Stimulated activated CD4-positive, alpha-beta T cell treated with anti-CD3 and anti-CD28 coated beads, Interleukin-15, amount 100 ng/mL, for 48 hours (primary cell): ENCODE results near the gene ISOC1.

Experiments
- DNase-seq, 2 donors: peaks; one replicate each; pipeline ENCODE4 v3.0.0-alpha.2; 2020; ENCODE audit warnings: low read depth in 2 of 2

ISOC1 gene

DNA sequence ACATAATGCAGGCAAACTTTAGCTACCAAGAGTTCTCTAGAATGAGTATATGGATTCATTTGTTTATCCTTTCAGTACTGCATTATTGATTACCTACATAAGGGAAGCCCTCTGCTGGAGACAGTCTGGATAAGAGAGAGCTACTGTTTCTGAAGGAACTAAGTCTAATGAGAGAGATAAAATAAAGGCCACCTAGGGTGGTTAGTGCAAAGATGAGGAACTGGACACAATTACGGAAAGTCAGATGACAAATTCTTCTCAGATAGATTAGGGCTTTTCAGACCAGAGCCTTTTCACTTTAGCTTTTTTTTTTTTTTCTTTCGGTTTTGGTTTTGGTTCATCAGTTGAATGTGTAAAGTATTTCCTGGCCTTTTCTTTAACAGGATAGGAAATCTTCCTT, 31.3 kb downstream of the ISOC1 start:
- DNase-seq = no peak

DNA sequence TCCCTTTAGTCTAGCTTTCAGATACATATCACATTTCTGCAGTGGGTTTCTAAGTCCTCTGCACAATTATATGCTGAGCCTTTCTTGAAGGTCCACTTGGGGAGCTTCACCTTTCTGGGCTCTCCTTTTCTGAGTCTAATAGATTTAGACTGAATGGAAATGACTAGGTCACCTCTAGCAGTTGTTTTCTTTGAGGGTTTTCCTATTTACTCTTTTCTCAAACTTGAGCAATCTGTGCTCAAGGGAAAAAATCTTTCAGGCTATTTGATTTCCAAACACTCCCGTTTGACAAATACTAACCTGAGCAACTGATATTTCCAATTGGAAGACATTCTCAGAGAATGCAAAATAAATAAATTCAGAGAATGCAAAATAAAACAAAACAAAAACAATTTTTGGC, 39.0 kb downstream of the ISOC1 start:
- DNase-seq = no peak

GRCh38 chr5:129135633-129136032, 41.1 kb downstream of the ISOC1 start:
- no peak for DNase-seq

- no peak for DNase-seq
These were observed 43.1 kb downstream of the ISOC1 start for GRCh38 chr5:129137637-129138036.

GRCh38 chr5:129141078-129141477, 46.5 kb downstream of the ISOC1 start:
- no peak for DNase-seq

DNA sequence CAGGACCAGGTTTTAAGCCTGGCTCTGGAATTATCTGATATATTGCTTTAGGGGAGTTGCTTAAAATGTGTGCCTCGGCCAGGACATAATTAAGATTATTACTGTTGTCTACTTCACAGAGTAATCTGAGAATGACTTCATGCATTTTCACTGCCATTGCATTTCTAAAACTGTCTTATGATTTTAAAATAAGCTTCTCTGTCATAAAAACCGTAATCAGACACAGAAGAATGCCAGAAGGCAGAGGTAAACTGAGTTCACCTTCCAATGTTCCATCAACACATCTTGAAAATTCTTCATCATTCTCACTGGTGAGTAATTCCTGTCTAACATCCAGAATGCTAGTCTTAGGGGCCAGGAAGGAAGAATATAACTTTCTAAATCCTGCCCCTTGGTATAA, 47.1 kb downstream of the ISOC1 start:
- no peak for DNase-seq

DNA sequence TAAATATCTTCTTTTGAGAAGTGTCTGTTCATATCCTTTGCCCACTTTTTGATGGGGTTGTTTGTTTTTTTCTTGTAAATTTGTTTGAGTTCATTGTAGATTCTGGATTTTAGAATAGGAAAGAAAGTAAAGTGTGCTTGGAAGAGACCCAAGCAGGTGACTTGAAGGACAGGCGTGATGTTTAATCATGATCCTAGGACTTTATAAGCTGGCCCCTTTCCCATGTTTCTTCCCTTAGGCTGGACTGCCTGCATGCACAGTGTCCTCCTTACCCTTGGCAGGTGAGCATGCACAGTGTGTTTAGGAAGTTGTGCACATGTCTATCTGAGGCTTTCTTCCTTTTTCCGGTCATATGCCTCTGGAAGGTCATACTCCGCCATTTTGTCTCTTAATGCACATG, 61.3 kb downstream of the ISOC1 start:
- DNase-seq = no peak

GRCh38 chr5:129161830-129162229, 67.3 kb downstream of the ISOC1 start:
- no peak for DNase-seq
